ENCODE data around the gene MBNL1.

MBNL1 gene

GRCh38 chr3:152302521-152303021 is 33.8 kb downstream of the MBNL1 start:
- Histone ChIP-seq H3K36me3 (ENCODE audit: control insufficient read depth, low read length) (peaks cover 97% of the 10 kb centered on the region), H3K4me3 (ENCODE audit: low read length) (peak overlapping the region; percentile 55), H3K9me2 (replicated peaks; ENCODE audit: control insufficient read depth, low read length) (no peaks in the 10 kb centered on the region), H3K79me2 (ENCODE audit: control insufficient read depth, low read length) (peaks cover 100% of the 10 kb centered on the region), H3K27me3 (ENCODE audit: control insufficient read depth, low read length) (no peaks in the 10 kb centered on the region), H3F3A (ENCODE audit: control insufficient read depth, insufficient read depth) (peaks cover 20% of the 10 kb centered on the region; the same call in 1 of the 2 replicates), H3K27ac (ENCODE audit: low read depth, low read length) (peak overlapping the region; percentile 72), H3K4me1 (ENCODE audit: control insufficient read depth, low read length) (peaks cover 87% of the 10 kb centered on the region), H4K20me1 (ENCODE audit: control insufficient read depth, insufficient read depth, low read depth, low read length) (peaks cover 20% of the 10 kb centered on the region), H3K4me2 (ENCODE audit: low read length) (peak overlapping the region; percentile 68), H3K9me3 (ENCODE audit: control insufficient read depth, insufficient read depth, low read length) (no peaks in the 10 kb centered on the region)
- TF ChIP-seq CTCF (IDR thresholded peaks at IDR 0.05; ENCODE audit: low read depth, low read length, poor library complexity, severe bottlenecking) (no peak), EZH2phosphoT487 (IDR thresholded peaks at IDR 0.05; ENCODE audit: borderline replicate concordance, low read length) (no peak)

GRCh38 chr3:152304160-152304559 is 35.4 kb downstream of the MBNL1 start:
- peaks cover 21% of the 10 kb centered on the region for H3F3A ChIP-seq (ENCODE audit: control insufficient read depth, insufficient read depth)
- no peak overlapping the region for H3K27ac ChIP-seq (ENCODE audit: low read depth, low read length)
- H3K27me3 ChIP-seq (ENCODE audit: control insufficient read depth, low read length): no peaks in the 10 kb centered on the region
- peaks cover 71% of the 10 kb centered on the region for H3K4me1 ChIP-seq (ENCODE audit: control insufficient read depth, low read length)
- H3K9me3 ChIP-seq (ENCODE audit: control insufficient read depth, insufficient read depth, low read length): no peaks in the 10 kb centered on the region
- H3K4me2 ChIP-seq (ENCODE audit: low read length): no peak overlapping the region
- no peaks in the 10 kb centered on the region for H3K9me2 ChIP-seq (replicated peaks; ENCODE audit: control insufficient read depth, low read length)
- H4K20me1 ChIP-seq (ENCODE audit: control insufficient read depth, insufficient read depth, low read depth, low read length): peaks cover 27% of the 10 kb centered on the region
- TF ChIP-seq CTCF (IDR thresholded peaks at IDR 0.05; ENCODE audit: low read depth, low read length, poor library complexity, severe bottlenecking): no peak
- TF ChIP-seq EZH2phosphoT487 (IDR thresholded peaks at IDR 0.05; ENCODE audit: borderline replicate concordance, low read length): no peak
- peaks cover 100% of the 10 kb centered on the region for H3K79me2 ChIP-seq (ENCODE audit: control insufficient read depth, low read length)
- no peak overlapping the region for H3K4me3 ChIP-seq (ENCODE audit: low read length)
- H3K36me3 ChIP-seq (ENCODE audit: control insufficient read depth, low read length): peaks cover 98% of the 10 kb centered on the region

GRCh38 chr3:152305075-152305474 is 36.3 kb downstream of the MBNL1 start:
- Histone ChIP-seq H3K27me3 (ENCODE audit: control insufficient read depth, low read length) (no peaks in the 10 kb centered on the region), H3K9me2 (replicated peaks; ENCODE audit: control insufficient read depth, low read length) (no peaks in the 10 kb centered on the region), H3K9me3 (ENCODE audit: control insufficient read depth, insufficient read depth, low read length) (no peaks in the 10 kb centered on the region), H3K36me3 (ENCODE audit: control insufficient read depth, low read length) (peaks cover 96% of the 10 kb centered on the region), H3K4me1 (ENCODE audit: control insufficient read depth, low read length) (peaks cover 62% of the 10 kb centered on the region), H3K4me3 (ENCODE audit: low read length) (no peak overlapping the region), H3K27ac (ENCODE audit: low read depth, low read length) (no peak overlapping the region), H3K4me2 (ENCODE audit: low read length) (0 out of 2 replicates have a peak overlapping the region, but pooled peaks have one; percentile 7), H3F3A (ENCODE audit: control insufficient read depth, insufficient read depth) (peaks cover 22% of the 10 kb centered on the region), H4K20me1 (ENCODE audit: control insufficient read depth, insufficient read depth, low read depth, low read length) (peaks cover 19% of the 10 kb centered on the region; the same call in 1 of the 2 replicates), H3K79me2 (ENCODE audit: control insufficient read depth, low read length) (peaks cover 100% of the 10 kb centered on the region)
- TF ChIP-seq EZH2phosphoT487 (IDR thresholded peaks at IDR 0.05; ENCODE audit: borderline replicate concordance, low read length): no peak
- TF ChIP-seq CTCF (IDR thresholded peaks at IDR 0.05; ENCODE audit: low read depth, low read length, poor library complexity, severe bottlenecking): no peak
